GM19397 (cell line): ENCODE data around the gene PHACTR3.

Experiments used
- ATAC-seq: cut with Tn5 transposase; IDR thresholded peaks from one replicate; pipeline ENCODE4 v1.9.1; 2021; ENCODE audit warnings: mild to moderate bottlenecking, moderate library complexity; ENCODE audit not compliant: unreplicated experiment

Gene PHACTR3

GRCh38 chr20:59725476-59726280, 121.3 kb downstream of the PHACTR3 start:
- no peak for ATAC-seq

- ATAC-seq = no peak
Observed at GRCh38 chr20:59726281-59726595, 121.9 kb downstream of the PHACTR3 start.

DNA sequence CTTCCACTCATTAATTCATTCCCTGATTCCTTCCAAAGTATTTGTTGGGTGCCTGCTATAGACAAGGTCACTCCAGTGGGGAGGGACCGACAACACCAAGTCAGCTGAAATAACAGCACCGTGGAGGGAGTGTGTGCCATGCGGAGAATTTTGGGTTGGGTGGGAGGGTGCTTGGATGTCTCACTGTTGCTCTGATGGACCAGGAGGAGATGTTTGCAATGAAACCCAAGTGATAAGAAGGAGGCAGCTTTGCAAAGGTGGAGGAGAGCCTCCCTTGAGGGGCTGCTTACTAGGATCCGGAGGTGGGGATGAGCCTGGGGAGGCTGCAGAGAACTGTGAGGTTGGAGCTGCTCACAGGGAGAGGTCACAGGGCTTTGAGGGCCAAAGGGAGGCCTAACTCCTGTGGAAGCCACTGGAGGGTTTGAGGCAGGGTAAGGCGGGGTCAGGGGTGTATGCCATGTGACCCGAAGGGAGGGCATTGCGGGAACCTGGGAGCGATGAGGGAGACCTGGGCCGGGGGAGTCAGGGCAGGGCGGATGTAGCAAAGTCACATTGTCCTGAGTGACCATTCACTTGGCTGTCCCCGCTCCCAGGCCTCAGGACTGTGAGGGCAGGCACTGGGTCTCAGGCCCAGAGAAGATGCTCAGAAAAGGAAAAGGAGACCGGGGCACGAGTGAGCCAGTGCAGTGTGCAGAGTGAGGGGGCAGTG, 124.5 kb downstream of the PHACTR3 start:
- no peak for ATAC-seq

DNA sequence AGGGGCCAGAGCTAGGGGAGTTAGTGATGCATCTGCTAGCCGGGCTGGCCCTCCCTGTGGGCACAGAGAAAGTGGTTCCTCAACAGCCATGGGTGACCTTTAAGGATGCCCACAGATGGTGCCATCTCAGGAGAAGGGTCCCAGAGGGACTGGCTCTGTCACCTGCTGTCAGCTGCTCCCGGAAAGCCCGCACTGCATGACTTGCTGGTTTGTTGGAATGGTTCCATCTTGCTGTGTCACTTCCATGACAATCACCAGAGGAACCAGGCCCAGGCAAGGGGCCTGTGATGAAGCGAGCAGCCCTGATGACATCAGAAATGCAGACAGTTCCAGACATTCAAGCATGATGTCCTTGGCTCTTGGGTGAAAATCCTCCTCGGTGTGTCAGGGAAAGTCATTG, 125.2 kb downstream of the PHACTR3 start:
- ATAC-seq = no peak

GRCh38 chr20:59730722-59731121, 126.4 kb downstream of the PHACTR3 start:
- no peak for ATAC-seq

DNA sequence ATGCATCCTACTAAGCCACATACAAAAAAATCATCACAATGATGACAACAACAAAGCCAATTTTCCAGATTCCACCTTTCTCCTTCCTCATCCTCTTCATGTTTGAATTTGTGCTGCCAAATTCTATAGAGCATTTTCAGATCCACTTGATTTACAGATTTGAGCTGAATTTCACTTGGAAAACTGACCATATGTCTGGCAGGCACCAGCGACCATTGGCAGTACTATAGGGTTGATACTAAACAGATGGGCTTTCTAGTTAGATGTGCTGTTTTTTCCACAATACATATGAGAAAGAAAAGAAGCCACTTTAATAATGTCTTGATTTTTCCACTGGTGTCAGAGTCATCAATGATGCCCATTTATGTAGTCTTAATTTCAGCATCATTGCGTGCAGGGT, 127.0 kb downstream of the PHACTR3 start:
- no peak for ATAC-seq

DNA sequence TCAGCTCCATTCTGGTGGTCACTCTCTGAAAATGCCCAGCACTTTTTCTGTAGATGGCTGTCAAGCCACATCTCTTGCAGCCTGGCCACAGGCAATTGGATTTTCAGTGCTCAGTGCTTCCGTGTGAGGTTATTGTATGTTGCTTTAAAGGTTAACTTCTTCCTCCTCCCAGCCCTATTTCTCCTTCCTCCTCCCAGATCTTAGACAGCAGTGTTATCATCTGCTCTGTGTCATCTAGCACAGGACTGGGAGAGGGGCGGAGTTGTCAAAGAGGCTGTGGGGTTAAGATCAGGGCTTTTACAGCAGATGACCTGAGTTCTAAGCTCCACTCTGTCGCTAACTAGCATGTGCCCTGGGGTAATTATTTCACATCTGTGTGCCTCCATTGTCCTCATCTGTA, 129.0 kb downstream of the PHACTR3 start:
- no peak for ATAC-seq

DNA sequence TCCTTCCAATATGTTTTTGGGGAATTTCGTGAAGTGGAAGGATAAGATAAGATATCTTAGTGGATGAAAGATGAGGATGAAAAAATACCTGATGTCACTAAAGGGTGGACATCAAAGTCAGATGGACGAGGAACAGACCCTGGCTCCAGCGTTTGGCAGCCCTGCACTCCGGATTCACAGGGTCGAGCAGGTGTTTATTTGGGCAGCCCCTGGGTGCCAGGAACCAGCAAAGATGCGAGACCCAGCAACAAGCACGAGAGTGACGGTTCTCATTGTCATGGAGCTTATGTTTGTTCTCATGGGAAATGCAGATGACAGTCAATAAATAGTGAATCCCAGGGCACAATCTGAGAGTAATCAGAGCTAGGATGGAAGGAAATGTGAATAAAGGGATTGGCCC, 131.1 kb downstream of the PHACTR3 start:
- no peak for ATAC-seq

GRCh38 chr20:59735917-59736316, 131.6 kb downstream of the PHACTR3 start:
- ATAC-seq = no peak

- ATAC-seq = no peak
Observed at GRCh38 chr20:59736366-59736765, 132.0 kb downstream of the PHACTR3 start.

DNA sequence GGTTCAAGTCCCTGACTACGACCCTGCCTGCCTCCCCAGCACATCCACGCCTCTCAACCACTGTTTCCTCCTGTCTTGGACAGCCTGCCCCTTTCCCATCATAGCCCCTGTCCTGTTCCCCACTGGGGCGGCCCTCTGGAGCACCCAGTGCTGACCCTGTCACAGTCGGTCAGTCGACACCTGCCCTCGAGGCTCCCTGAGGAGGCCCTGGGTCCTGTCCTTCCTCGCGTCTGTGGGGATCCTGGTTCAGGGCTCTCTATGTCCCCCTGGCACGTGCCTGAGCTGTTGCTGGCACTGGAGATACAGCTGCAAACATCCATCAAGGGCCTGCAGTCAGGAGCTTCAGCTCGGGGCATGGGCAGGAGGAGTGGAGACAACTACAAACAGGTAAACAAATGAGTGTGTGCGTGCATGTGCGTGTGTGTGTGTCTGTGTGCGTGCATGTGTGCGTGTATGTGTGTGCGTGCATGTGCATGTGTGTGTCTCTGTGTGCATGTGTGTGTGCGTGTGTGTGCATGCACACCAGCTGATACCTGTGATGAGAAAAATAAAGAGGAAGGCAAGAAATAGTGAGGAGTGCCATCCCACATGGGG, 132.8 kb downstream of the PHACTR3 start:
- no peak for ATAC-seq

DNA sequence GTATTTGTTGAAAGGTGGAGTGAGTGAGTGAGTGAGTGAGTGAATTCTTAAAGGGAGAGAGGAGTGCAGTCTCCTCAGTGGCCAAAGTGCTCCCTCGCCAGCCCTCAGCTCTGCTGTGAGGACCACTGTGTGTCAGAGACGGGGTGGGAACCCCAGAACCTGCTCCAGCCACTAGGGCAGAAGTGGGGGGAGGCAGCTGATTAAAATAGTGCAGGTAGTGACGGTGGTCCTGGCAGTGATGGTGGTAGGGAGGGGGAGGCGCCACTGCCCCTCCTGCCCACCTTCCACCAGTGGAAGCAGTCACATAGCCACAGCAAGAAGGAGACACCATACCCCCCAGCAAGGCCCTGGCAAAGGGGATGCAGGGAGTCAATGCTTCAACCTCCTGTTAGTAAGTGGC, 133.5 kb downstream of the PHACTR3 start:
- no peak for ATAC-seq

DNA sequence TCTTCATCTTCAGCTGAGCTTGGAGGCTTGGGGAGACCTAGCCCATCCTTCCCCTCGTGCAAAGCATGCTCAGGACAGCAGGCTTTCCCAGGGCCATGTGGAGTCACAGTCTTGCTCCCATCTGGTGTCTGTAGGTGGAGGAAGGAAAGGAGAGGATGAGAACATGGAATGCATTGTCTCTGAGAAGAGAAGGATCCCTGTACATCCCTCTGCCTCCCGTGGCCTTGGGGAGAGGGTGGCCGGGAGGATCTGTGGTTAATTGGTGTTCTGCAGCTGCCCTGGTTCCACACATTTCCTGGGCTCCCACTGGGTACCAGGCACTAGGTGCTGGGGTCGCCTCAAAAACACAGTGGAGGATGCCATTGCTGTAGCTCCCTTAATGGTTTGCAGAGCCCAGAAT, 134.5 kb downstream of the PHACTR3 start:
- no peak for ATAC-seq

- no peak for ATAC-seq
Observed at GRCh38 chr20:59740621-59741020, 136.3 kb downstream of the PHACTR3 start.

DNA sequence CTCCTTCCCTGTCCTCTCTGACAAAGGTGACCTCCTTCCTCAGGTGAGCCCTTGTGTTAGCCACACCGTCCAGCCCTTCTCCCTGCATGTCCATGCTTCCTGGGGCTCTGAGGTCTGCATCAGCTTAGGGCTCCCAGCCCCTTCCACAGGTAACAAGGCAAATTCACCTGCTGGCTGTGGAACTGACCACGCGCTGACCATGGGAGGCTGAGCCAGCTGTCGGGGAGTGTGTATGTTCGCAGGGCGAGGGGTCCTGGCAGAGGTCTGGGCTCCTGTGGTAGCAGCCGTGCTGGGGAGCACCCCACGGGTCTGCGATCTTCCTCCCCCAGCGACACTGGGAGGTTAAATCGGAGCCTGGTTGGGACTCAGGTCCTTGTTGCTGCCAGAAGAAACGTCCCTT, 136.7 kb downstream of the PHACTR3 start:
- ATAC-seq = no peak

DNA sequence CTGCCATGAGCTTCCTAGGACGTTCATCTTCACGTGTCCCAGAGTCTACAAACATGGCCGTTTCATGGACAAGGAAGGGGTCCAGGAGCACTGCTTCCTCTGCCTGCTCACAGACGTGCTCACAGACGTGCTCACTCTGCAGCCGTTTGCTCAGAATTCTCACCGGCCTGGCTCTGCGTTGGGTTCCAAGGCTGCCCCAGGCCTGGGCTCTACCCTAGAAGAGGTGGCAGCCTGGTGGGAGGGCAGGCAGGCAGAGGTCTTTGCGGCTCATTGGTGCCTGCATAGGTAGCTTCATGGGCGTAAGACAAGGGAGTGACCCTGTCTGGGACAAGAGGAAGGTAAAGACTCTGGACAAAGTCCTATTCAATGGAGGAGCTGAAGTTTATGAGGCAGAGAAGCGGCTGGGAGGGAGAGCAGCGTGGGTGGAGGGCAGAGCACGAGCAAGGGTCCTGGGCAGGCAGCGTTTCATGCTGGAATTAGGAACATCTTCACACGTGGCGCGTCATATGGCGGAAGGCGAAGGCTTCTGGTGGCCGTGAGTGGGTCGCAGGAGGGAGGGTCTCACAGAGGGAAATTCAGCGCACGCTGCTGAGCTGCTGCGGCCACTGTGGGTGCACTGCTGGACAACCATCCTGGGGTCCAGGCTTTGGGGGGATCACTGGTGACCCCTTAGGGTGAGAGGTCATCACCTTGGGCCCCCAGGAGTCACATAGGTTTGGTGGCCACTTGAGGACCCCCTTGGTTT, 138.2 kb downstream of the PHACTR3 start:
- ATAC-seq = no peak

DNA sequence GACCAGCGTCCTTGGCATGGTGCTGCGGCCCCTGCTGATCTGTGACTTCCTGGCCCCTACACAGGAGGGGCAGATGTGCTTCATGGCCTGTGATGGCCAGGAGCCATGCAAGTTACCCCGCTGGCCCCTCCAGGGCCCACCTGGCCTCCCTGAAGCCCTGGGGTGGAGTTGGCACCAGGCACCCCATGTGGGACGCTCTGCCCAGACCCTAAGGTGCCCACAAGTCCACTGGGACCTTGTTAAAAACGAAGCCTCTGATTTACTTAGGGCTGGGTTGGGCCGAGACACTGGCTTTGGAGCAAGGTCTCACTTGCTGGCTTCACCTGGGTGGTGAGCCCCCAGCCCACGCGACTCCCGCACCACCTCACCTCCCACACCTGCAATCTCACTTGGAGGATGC, 139.0 kb downstream of the PHACTR3 start:
- no peak for ATAC-seq

DNA sequence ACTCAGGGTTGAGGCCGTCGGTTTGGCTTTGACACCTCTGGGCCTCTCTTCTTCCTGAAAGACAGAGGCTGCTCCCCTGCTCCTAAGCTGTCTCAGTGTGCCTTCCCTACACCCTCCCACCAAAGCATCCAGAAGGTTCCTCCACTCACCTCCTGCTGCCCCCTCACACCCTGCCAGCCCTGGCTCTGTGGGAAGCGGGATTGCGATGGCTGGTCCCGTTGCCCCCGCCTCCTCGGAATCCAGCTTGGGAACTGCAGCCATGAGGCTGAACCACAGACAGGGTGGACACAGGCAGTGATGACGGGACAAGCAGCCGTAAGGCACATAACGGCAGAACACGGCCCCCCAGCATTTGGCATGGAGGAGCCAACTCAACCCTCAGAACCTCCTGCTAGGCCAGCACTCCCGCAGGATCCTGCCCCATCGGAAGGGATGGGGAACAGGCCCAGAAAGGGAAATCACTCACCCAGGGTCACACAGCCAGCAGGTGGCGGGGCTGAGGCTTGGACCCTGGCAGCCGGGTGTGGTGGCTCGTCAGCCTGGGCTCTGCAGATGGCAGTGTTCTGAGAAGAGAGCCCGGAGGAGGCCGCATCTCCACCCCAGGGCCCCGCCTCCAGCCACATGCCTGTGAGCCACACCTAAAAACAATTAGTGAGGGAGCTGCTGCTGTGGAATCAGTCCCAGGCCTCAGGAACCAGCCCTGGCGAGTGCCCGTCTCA, 139.6 kb downstream of the PHACTR3 start:
- ATAC-seq = no peak

- no peak for ATAC-seq
Observed at GRCh38 chr20:59744756-59745155, 140.4 kb downstream of the PHACTR3 start.

GRCh38 chr20:59745201-59745600, 140.9 kb downstream of the PHACTR3 start:
- ATAC-seq = no peak

DNA sequence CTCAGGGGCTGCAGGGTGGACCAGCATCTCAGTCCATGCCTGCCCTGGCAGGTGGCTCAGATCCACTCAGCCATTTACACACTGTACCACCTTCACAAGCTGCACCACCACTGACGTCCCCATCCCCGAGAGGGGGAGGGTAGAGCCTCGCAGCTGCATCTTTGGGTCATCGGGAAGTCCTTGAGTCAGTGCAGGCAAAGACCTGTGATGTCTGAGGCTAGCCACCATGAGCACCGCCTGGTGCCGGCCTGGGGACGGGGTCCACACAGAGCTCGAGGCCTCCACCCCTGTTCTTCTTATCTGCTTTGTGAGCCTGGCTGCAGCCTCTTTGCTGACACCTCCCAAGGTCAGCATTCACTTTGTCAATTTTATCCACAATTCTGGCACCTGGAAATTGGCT, 141.4 kb downstream of the PHACTR3 start:
- ATAC-seq = no peak
